NB4 (cell line): ENCODE measurements around the gene PPRC1.
A peak's percentile ranks its signal among the peaks of the same experiment; 100 is the strongest.

Experiments
- DNase-seq: peaks from one replicate; pipeline ENCODE4 v3.0.0; 2010; ENCODE audit warnings: low read depth
- H3K4me3 ChIP-seq: one replicate; pipeline ENCODE4 v1.5.1; 2011; ENCODE audit warnings: mild to moderate bottlenecking, low read depth, low read length, moderate library complexity
- CTCF ChIP-seq: IDR thresholded peaks from one replicate; pipeline ENCODE4 v1.5.1; 2012; ENCODE audit warnings: low read depth, low read length
- MAX ChIP-seq: IDR thresholded peaks from 2 replicates; pipeline ENCODE4 v1.6.1; 2011; ENCODE audit warnings: low read depth, low read length
- MYC ChIP-seq: IDR thresholded peaks from 2 replicates; pipeline ENCODE4 v1.6.1; 2011; ENCODE audit warnings: low read depth, low read length
- POLR2A ChIP-seq: IDR thresholded peaks from 2 replicates; pipeline ENCODE4 v1.6.1; 2011; ENCODE audit warnings: mild to moderate bottlenecking; ENCODE audit not compliant: insufficient read length; ENCODE audit errors: extremely low read depth

Gene PPRC1

GRCh38 chr10:102132563-102133372, at the start of gene PPRC1:
PPRC1 (plus strand) TSS chr10:102133040; CDS start chr10:102133069, 29 bp downstream.
- peak within 1 kb of the TSS; percentile 89 for H3K4me3 ChIP-seq
- peak; percentile 97 for TF ChIP-seq CTCF
- TF ChIP-seq POLR2A, result peak; percentile 91
- TF ChIP-seq MAX, result peak; percentile 74
- TF ChIP-seq MYC, result peak; percentile 91
- peak; percentile 100 for DNase-seq

- DNase-seq, result no peak
- H3K4me3 ChIP-seq, result no peak overlapping the region
- TF ChIP-seq POLR2A (no peak), CTCF (no peak), MAX (no peak), MYC (no peak)
Measured at GRCh38 chr10:102083541-102083940, 49.3 kb upstream of the PPRC1 start.

- TF ChIP-seq MYC (no peak), MAX (no peak), POLR2A (no peak), CTCF (no peak)
- DNase-seq, result no peak
- no peak overlapping the region for H3K4me3 ChIP-seq
Measured at GRCh38 chr10:102085336-102085735, 47.5 kb upstream of the PPRC1 start.

GRCh38 chr10:102086196-102086595, 46.6 kb upstream of the PPRC1 start:
- TF ChIP-seq MAX (no peak), MYC (no peak), POLR2A (no peak), CTCF (no peak)
- no peak for DNase-seq
- H3K4me3 ChIP-seq, result no peak overlapping the region

GRCh38 chr10:102090772-102091171, 42.1 kb upstream of the PPRC1 start:
- DNase-seq, result no peak
- H3K4me3 ChIP-seq, result no peak overlapping the region
- no peak for TF ChIP-seq CTCF
- TF ChIP-seq POLR2A, result no peak
- no peak for TF ChIP-seq MAX
- no peak for TF ChIP-seq MYC
